NCI-H446 treated with DMSO at 0.1 percent for 48 hours (cell line): ENCODE results near the gene PHF13.
"Not testable (repeated sequence)": the region's sequence is repeated elsewhere in the genome, so short reads cannot be mapped to it uniquely, and the experiment has no call there.

Source experiments
- DNase-seq: peaks from one replicate; lab custom pipeline; 2025; lab: John Stamatoyannopoulos, UW

Gene PHF13

DNA sequence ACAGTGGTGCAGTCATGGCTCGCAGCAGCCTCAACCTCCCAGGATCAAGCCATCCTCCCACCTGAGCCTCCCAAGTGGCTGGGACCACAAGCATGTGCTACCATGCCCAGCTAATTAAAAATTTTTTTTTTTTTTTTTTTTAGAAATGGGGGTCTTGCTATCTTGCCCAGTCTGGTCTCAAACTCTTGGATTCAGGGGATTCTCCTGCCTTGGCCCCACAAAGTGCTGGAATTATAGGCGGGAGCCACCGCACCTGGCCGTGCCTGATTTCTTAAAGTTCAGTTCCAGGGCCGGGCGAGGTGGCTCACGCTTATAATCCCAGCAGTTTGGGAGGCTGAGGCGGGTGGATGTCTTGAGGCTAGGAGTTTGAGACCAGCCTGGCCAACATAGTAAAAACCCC, 17.5 kb downstream of the PHF13 start:
- DNase-seq, result no peak

DNA sequence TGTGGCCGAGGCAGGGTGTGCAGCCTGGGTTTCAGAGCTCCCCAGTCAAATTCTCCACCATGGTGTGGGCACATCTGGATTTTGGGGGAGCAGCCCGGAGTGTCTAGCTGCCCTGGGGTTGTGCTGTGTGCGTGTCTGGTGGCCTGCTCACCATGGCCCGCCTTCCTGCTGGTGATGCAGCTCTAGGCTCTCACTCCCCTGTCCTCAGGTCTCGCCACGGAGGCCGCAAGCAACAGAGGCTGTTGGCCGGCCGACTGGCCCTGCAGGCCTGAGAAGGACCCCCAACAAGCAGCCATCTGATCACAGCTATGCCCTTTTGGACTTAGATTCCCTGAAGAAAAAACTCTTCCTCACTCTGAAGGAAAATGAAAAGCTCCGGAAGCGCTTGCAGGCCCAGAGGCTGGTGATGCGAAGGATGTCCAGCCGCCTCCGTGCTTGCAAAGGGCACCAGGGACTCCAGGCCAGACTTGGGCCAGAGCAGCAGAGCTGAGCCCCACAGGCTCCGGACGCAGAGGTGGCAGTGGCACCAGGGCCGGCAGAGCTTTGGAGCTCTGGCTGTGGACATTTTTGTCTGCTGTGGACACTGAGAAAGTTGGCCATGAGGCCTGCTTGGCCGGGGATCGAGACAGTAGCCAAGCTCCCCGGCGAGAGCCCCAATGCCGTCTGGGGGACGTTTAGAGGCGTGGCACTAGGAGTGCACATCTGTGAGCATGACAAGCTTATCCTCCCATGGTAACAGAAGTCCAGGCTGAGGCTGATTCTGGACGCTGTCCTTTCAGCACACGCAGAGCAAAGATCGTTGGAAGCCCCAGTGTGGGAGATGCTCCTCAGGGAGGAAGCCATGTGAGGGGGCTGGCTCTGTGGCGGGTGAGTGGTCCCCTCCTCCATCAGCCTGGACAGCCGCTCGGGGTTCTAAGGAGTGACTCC, 19.3 kb downstream of the PHF13 start:
- DNase-seq, result no peak

DNA sequence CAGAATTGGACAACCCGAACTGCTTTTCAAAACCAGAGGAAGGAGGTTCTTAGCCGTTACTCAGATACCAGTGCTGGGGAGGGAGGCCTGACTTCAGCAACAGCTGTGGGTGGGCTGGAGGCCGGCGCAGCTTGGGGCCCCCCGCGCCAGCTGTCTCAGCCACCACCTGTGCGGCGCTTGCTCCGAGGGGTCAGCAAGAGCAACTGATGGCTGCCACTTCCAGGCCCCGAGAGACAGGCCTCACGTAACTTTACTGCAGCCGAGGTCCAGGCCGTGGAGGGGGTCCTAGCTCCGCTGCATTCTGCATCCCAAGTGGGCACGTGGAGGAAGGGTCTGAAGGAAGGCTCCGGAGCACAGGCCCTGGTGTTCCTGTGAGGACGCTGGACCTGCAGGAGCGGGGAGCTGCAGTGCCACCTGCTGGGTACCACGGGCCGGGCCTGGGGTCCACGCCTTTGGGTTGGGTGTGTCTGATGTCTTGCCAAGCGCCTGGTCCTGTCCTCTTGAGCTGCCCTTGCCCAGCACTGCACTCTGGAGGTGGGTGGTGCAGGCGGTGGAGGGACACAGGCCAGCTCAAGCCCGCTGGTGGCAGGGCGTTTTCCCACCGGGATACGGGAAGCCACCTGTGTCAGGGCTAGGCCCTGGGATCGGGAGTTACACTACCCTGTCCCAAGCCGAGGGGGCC, 21.0 kb downstream of the PHF13 start:
- no peak for DNase-seq

DNA sequence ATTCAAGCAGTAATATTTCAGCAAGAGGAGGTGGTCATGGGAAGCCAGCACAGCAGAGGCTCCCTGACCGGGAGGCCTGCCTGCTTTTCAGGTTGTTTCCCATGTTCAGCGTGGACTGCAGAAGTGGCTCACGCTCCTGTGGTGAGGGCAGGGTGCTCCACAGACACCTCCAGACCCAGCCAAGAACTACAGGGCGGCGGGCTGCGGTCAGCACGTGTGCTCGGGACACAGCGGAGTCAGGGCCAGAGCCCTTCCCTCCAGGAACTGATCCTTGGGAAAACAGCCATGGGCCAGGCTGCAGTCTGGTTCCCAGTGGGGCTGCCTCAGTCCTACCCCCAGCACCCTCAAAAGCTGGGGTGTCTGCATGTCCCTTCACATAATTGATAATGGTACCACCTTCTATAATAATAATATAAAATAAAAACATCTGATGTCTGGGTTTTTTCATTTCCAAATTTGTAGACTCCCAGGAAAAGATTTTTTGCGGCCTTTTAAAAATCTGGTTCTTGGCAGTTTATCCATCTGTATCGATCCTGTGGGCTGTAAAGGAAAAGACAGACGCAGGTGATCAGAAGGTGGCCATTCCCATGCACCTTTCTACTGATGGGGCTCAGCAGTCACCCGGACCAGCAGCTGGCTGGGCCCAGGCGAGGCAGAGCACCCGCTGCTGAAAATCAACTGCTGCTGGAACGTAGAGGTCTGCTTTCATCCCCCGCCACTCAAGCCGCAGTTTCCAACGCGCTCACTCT, 21.8 kb downstream of the PHF13 start:
- DNase-seq, result no peak

DNA sequence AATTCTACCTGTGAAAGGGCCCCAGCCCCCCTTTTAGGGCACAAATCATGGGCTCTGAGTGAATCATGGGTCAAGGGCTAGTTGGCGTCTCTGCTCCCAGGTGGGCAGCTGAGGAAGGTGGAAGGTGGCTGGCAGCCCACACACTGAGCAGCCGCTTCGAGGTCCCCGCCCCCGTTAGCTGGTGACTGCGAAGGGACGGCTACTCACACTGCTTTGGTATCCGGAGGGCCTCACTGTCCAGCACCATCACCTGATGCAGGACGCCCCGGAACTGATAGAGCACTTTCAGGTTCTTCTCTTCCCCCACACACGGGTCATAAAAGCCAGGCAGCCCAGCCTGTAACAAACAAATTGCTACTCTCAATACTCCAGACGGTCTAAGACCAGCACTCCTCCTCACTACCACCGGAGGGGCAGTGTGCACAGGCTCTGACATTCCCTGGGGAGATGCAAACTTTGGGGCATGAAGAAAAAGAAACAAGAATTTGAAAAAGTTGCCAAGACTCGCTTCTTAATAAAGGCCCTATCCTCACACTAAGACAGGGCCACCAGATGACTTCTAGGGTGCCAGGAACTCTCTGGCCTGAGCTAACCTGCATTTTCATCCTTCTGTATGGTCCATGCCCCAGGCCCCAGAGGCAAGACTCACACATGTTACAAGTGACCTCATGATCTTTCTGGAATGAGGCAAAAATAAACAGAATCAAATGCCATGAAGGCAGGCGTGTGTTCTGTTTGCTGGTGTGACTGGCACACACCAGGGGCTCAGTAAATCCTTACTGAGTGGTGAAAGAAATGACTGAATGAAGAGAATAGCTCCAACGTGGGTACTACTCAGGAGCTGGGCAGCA, 22.6 kb downstream of the PHF13 start:
- no peak for DNase-seq

DNA sequence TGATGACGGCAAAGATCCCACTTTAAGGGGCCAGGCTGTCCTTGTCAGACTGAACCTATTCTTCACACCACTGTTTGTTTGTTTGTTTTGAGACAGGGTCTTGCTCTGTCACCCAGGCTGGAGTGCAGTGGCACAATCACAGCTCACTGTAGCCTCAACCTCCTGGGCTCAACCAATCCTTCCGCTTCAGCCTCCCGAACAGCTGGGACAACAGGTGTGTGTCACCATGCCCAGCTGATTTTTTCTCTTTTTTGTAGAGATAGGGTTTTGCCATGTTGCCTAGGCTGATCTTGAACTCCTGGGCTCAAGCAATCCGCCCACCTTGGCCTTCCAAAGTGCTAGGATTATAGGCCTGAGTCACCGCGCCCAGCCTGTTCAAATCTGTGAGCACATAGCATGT, 23.2 kb downstream of the PHF13 start:
- not testable (repeated sequence) for DNase-seq

DNA sequence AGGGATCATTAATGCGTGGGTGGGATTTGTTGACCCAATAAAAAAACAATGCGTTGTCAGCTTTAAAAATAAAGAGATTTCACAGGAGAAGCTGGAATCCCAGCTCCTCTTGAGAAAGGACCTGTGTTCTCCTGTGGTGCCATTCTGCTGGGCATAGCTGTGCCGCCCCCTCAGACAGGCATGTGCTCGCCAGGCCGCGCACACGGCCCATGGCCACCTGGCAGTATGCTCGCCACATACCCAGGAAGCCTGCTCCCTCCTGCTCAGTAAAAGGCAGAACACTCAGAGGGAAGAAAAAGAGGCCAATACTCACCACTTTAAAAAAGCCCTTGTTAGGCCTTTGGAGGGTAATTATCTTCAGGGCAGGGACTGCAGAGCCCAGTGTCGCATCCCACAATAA, 24.2 kb downstream of the PHF13 start:
- DNase-seq, result no peak

DNA sequence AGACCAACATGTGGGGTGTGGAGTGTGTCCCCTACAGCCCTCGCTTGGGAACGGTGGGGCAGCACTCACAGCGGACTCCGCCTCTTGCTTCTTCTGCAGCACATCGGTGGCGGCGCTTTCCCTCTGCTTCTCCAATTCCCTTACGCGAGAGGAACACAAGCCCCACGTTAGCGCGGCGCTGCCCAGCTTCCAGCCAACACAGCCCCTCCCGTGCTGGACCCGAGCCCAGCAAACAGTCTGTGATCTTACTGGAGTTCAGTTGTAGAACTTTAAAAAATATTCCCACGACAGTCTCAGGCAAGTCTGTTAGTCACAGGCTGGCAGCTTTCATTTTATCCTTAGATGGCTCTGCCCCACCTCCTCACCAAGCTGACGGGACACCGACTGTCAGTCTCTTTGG, 24.7 kb downstream of the PHF13 start:
- DNase-seq, result no peak

DNA sequence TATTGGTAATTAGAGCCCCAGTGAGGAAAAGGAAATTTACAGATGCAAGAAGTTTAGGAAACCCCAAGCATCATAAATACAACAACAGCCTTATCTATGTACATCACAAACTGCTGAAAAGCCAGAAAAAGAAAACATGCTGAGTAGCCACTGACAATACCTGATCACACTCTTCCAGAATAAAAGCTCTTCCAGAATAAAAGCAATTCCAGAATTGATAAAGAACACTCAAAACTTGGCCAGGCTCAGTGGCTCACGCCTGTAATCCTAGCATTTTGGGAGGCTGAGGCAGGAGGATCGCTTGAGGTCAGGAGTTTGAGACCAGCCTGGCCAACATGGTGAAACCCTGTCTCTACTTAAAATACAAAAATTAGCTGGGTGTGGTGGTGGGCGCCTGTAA, 27.3 kb downstream of the PHF13 start:
- not testable (repeated sequence) for DNase-seq

DNA sequence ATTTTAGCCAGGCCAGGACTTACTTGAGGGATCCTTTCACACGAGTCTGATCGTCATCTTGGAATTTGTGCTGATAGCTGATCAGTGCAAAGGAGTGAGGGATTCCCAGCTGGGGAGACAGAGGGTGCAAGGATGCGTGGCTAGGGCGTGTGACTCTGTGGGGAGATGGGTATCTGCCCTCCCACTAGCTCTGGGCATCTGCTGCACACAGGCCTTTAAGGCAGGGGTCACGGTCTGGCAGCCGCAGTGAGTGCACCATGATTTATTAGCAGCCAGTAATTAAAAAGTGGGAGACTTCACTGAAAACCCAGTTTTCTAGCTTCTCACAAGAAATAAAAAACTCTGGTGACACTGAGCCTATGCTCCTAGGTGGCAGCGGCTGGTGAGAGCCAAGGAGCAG, 31.5 kb downstream of the PHF13 start:
- DNase-seq, result no peak

DNA sequence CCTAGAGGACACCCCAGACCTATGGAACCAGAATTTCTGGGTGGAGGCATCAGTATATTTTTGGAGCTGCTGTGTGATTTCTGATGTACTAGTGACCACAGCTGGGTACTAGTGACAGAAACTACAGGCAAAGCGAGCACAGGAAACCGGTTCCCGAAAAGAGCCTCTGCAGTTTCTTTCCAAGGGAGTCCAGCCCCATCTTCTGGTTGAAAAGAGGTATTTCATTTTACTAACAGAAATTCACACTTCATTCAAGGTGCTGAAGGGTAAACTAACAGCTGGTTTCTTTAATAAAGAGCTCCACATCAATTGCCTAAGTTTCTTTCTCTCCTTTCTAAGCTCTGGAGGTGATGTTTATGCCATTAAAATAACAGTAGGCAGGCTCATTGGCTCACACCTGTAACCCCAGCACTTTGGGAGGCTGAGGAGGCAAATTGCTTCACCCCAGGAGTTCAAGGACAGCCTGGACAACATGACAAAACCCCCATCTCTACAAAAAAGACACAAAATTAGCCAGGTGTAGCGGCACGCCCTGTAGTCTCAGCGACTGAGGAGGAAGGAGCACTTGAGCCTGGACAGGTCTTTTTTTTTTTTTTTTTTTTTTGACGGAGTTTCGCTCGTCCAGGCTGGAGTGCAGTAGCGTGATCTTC, 33.1 kb downstream of the PHF13 start:
- DNase-seq, result no peak

DNA sequence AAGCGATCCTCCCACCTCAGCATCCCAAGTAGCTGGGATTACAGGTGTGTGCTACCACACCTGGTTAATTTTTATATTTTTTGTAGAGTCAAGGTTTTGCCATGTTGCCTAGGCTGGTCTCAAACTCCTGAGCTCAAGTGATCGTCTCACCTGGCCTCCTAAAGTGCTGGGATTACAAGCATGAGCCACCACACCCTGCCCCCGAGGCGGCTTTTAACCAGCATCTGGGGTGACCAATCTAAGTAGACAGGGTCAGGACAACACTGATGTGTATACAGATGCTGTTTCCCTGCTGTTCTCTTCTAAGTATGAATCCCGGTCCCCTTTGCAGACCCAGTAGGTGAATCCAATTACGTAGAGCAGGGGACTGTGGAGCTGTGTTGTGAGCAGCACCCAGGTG, 35.0 kb downstream of the PHF13 start:
- DNase-seq, result no peak

DNA sequence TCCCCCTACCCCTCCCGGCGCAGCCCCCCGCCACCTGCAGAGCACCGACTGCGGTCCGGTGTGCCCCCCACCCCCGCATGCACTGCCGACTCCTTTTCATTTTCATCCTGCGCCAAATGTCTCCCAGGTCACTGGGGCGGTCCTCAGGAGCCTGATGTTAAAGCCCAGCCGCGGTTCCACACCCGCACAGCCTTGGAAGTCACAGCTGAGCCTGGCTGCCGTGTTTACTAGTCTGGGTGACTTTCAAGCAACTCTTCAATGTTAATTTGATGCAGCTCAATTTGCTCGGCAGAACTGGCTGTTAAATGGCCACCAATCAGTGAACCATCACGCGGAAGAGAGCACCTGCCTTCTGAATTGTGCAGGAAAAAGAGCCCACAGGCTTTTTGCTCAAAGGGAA, 38.4 kb downstream of the PHF13 start:
- no peak for DNase-seq

DNA sequence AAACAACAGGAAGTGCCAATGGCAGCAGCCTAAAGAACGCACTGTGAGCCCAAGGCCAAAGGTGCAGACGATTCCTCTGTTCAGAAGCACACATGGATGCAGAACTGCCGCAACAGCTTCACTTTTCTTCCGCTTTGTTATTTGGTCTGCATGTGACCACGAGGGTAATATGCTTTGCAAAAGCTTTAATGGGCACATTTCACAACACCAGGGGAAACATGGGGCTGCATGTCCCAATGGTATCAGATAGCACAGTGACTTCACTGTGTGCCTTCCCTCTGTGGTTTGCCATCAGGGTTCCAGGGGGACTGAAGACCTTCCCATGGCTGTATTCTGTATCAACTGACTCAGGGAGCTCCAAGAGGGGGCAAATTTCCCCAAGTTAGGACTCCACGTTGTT, 39.5 kb downstream of the PHF13 start:
- DNase-seq, result no peak

DNA sequence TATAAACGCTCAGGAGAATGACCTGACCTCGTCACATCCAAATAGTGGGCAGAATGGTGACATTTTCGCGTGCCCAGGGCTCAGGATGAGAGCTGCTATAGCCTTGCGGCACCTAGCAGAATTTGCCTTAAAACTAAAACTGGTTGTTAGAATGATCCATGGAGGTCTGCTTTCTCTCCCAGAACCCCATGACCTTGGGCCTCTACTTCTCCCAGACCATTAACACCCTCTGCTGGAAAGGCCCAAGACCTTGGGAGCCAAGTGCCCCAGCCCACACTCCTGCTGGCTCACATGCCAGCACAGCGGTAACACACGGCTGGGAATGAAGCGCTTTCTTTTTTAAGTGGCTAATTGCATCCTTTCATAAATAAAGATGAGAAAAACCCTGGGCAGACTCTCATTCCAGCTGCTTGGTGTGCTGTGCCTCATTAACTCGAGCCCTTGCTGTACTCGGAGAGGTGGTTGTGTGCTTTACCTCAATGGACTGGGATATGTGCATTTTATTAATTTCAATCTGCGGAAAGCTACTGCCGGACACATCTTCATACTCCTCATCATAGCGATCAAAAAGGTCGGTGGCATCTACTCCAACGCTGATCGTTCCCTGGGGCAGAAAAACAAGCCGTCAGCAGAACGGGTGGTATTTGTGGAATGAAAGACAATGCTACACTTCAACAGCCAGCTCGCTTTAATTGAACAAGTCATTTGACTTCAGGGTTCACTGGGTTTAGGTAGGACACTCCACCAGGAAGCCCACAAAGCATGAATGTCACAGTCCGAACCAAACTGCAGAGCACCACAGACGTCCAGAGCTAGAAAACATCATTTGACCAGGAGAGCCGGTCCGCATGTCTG, 40.1 kb downstream of the PHF13 start:
- DNase-seq, result no peak

DNA sequence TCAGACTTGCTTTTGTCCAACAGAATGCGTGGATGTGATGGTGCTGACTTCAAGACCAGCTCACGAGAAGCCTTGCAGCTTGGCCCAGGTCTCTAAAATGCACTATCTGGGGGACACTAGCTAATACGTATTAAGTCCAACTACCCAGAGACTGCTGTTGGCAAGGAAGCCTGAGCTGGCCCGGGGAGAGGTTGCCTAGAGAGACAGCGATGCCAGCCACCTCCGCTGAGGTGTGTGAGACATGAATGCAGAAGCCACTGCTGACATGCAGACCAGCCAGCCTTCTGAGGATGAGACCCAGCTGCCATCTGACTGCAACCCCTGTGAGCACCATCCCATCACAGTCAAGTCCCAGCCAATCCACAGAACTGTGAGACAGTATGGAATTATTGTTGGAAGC, 43.6 kb downstream of the PHF13 start:
- no peak for DNase-seq

DNA sequence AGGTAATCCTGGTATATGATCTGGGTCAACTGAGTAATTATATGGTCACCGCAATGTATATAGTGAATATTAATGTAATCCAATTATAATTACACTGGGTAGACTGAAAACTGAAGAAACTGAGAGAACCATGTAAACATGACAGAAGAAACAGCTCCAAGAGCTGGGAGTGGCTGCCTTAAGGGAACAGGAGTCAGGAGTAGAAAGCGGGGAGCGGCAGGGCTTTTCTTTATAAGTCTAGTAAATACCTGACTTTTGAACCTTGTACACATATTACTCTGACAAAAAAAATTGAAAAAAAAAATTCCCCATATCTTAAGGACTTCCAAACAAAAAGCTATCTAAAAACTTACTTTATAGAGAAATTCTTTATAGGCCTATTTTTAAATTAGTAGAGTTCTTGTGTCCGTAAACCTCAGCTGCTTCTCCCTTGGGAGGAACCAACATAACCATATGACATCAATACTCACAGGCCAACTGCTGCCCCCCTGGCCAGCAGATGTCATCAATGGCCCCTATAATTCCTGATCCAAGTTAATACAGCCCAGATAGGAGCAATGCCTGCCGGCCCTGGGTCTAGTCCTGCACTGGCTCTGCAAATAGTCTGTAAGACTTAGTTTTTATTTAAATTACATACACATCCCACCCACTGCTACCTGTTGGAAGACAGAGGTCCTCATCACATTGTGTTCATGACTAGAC, 45.0 kb downstream of the PHF13 start:
- DNase-seq, result no peak

DNA sequence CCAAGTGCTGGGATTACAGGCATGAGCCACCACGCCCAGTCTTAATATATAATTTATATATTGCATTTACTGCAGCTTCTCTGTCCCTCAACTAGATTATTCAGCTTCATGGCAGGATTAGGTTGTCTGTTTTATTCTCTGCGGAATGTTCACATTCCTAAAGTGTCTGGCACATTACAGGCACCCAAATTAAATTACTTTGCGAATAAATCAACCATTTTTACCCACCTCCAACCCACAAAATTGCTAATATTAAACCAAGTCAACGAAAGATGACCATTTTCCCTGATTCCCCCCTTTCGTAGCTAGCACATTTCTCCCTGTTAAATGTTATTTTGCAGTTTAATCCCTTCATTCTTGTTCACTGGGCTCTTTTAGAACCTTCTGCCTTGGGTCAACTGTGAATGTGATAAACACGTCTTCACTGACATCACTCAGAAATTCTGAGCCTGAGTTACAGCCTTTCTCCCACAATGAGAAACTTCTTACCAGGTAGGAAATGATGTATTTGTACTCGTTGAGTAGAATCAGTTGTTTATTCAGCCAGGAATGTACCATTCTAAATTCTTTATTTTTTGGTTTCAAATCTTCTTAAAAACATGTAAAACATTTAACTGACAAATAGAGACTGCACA, 47.0 kb downstream of the PHF13 start:
- DNase-seq, result no peak

DNA sequence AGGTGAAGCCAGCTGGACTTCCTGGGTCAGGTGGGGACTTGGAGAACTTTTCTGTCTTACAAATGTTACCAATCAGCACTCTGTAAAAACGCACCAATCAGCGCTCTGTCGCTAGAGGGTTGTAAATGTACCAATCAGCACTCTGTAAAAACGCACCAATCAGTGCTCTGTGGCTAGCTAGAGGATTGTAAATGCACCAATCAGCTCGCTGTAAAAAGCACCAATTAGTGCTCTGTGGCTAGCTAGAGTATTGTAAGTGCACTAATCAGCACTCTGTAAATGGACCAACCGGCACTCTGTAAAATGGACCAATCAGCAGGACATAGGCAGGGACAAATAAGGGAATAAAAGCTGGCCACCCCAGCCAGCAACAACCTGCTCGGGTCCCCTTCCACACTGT, 48.9 kb downstream of the PHF13 start:
- not testable (repeated sequence) for DNase-seq
